DOHH2 (cell line): Measurements from ENCODE around the gene DNAJB4.
"Not testable (repeated sequence)": the region's sequence is repeated elsewhere in the genome, so short reads cannot be mapped to it uniquely, and the experiment has no call there.

Source experiments
- CTCF ChIP-seq: fragments of 200-600 bp; sonication (generic); IDR thresholded peaks from one replicate; pipeline ENCODE4 v1.5.1; 2014; ENCODE audit warnings: antibody characterized with exemption, mild to moderate bottlenecking, low read depth, low read length; ENCODE audit not compliant: poor library complexity, severe bottlenecking
- EZH2phosphoT487 ChIP-seq: fragments of 200-600 bp; sonication (generic); IDR thresholded peaks from 2 replicates; pipeline ENCODE4 v1.6.1; 2017; ENCODE audit warnings: borderline replicate concordance, mild to moderate bottlenecking, antibody characterized with exemption, low read length, moderate library complexity, mixed read lengths

- not testable (repeated sequence) for TF ChIP-seq CTCF, EZH2phosphoT487
Measured at GRCh38 chr1:78064886-78065285, 60.1 kb downstream of the DNAJB4 start.
